ACHN (cell line): ENCODE measurements around the gene DBN1.
A peak's percentile ranks its signal among the peaks of the same experiment; 100 is the strongest.
"Not testable (repeated sequence)": the region's sequence is repeated elsewhere in the genome, so short reads cannot be mapped to it uniquely, and the experiment has no call there.

Source experiments
- DNase-seq: peaks from one replicate; pipeline ENCODE4 v3.0.0-alpha.2; 2015
- in situ Hi-C: cut with HindIII; loops from 2 replicates; pipeline ENCODE4 v1.10.0; 2017; ENCODE audit warnings: low sequenced_read_pairs, low pct_ligation_motif_present, low pct_unique_long_range_greater_than_20kb

The DBN1 gene

GRCh38 chr5:177426566-177427210, 46.7 kb downstream of the DBN1 start, which contains the start of gene GRK6:
TSS of gene GRK6 (plus strand) at chr5:177426676. CDS start at chr5:177426846, 170 bp downstream.
- DNase-seq, result peak; percentile 38

GRCh38 chr5:177425801-177426565, 47.5 kb downstream of the DBN1 start:
- in situ Hi-C loops, result no loop called here
- DNase-seq, result peak; percentile 99

More at GRCh38 chr5:177426566-177427210, 46.7 kb downstream of the DBN1 start, which contains the start of gene GRK6:
- in situ Hi-C loops, result no loop called here

- in situ Hi-C loops, result no loop called here
- no peak for DNase-seq
Measured at GRCh38 chr5:177425196-177425800, 48.1 kb downstream of the DBN1 start.

GRCh38 chr5:177423671-177424070, 49.8 kb downstream of the DBN1 start:
- in situ Hi-C loops, result no loop called here
- DNase-seq, result no peak

GRCh38 chr5:177421062-177421798, 52.2 kb downstream of the DBN1 start:
- DNase-seq, result no peak
- in situ Hi-C loops, result no loop called here

GRCh38 chr5:177420472-177420871, 53.0 kb downstream of the DBN1 start:
- in situ Hi-C loops, DNase-seq: not testable (repeated sequence)

- in situ Hi-C loops, result no loop called here
- DNase-seq, result no peak
Measured at GRCh38 chr5:177419046-177419445, 54.4 kb downstream of the DBN1 start.

- DNase-seq, in situ Hi-C loops: not testable (repeated sequence)
Measured at GRCh38 chr5:177417081-177417480, 56.4 kb downstream of the DBN1 start.

GRCh38 chr5:177414481-177414880, 59.0 kb downstream of the DBN1 start:
- in situ Hi-C loops, result no loop called here

GRCh38 chr5:177412603-177413233, 60.7 kb downstream of the DBN1 start:
- in situ Hi-C loops, result no loop called here
- no peak for DNase-seq

More at GRCh38 chr5:177414481-177414880, 59.0 kb downstream of the DBN1 start:
- no peak for DNase-seq

- in situ Hi-C loops, result no loop called here
- no peak for DNase-seq
Measured at GRCh38 chr5:177410575-177410974, 62.9 kb downstream of the DBN1 start.

GRCh38 chr5:177409043-177409801, 64.2 kb downstream of the DBN1 start, which contains the start of gene F12:
TSS of gene F12 (minus strand) at chr5:177409564. CDS start at chr5:177409527, 37 bp downstream.
- no peak for DNase-seq
- in situ Hi-C loops, result no loop called here
